Measurements from ENCODE around the gene PITPNB. TPM values are rescaled to one million over a fixed set of nuclear protein-coding genes. Genes with fewer than 3 reads are reported as not detected.
A peak's percentile ranks its signal among the peaks of the same experiment; 100 is the strongest.

The PITPNB gene
- total RNA-seq, 1 donor from 2014 or later: 51.3 TPM

- Histone ChIP-seq H3K36me3 (no peaks in the 10 kb centered on the region), H3K4me1 (peaks cover 48% of the 10 kb centered on the region), H3K27ac (peak overlapping the region; percentile 86), H3K9me3 (no peaks in the 10 kb centered on the region), H3K4me3 (peak overlapping the region; percentile 55 to 72), H3K27me3 (no peaks in the 10 kb centered on the region)
- no peak for DNase-seq (ENCODE audit: extremely low spot score in 2 of 2)
- intact Hi-C loops (cut with DNase I): loop anchor here (5.0 to 10.0 kb wide), 5 partner anchors 72 to 1128 kb away; no protein-coding TSS in a partner anchor
- no peak for TF ChIP-seq CTCF (IDR thresholded peaks at IDR 0.05)
- TF ChIP-seq POLR2AphosphoS5 (IDR thresholded peaks at IDR 0.05; ENCODE audit: insufficient read depth in 1 of 2, low read depth in 1 of 2): no peak
- TF ChIP-seq POLR2A (IDR thresholded peaks at IDR 0.05): no peak
Measured at GRCh38 chr22:27802346-27803073, 116.5 kb downstream of the PITPNB start.

Small RNA genes lying within 50 kb of the gene (microRNA-seq; reads per million reads assigned to microRNA genes)
- gene MIR3199-1 (ENCODE audit: borderline number of aligned reads, borderline replicate concordance): not detected
- not detected for gene MIR3199-2 (ENCODE audit: borderline number of aligned reads, borderline replicate concordance)

Small RNA genes lying within 50 kb of the gene (small RNA-seq; reads per million reads assigned to genes)
- not detected for gene MIR3199-1
- gene RF02198: not detected

Other genes with a start within 250 kb of the PITPNB start
- gene MN1, start 117.5 kb downstream of the PITPNB start, total RNA-seq: 6.1 TPM